Activated CD4-positive, CD25-positive, alpha-beta regulatory T cell (primary cell): ENCODE data around the gene HYLS1.
"Not testable (repeated sequence)": the region's sequence is repeated elsewhere in the genome, so short reads cannot be mapped to it uniquely, and the experiment has no call there.

ENCODE experiments used
- DNase-seq, 4 experiments: peaks; one replicate each; lab custom pipeline; 2025; lab: John Stamatoyannopoulos, UW

HYLS1 gene

DNA sequence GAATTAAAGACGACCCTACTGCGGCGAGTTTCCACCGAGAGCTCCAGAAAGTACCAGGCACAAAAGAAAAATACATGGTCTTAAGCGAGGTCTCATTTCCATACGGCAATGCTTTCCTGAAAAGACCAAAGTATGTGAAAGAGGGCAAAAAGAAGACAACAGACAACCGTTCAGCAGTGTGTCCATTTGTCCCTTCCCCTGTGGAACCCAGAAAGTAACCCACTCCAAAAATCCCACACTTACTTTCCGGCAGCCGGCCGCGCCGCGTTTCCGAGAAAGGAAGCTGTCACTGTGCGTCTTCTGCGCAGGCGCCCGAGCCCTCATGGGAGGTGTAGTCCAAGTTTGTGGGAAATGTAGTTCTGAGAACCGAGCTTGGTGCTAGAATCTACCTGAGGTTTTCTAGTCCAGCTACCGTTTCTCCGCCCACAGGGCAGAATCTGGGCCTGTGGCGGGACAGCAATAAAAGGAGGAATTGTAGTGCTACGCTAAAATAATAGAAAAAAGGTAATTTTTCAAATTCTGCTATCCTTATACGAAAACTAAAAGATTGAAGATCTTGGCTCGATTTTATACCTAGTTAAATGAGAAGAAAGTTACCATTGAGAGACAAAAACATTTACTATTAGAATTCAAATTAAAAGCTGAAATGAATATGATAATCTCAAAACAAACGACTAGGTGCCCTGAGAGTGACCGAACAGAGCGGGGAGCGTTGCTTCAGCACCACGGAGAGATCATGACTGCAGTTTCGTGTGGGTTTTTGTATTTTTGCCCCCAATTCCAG is 15.7 kb downstream of the HYLS1 start, which contains the start of gene PUS3:
TSS of gene PUS3 (minus strand) at position 280 of the 784 bp plus-strand sequence. CDS start 6,922 bp downstream, outside the sequence.
- DNase-seq, result peak; percentile 65 to 78 (median 74)

DNA sequence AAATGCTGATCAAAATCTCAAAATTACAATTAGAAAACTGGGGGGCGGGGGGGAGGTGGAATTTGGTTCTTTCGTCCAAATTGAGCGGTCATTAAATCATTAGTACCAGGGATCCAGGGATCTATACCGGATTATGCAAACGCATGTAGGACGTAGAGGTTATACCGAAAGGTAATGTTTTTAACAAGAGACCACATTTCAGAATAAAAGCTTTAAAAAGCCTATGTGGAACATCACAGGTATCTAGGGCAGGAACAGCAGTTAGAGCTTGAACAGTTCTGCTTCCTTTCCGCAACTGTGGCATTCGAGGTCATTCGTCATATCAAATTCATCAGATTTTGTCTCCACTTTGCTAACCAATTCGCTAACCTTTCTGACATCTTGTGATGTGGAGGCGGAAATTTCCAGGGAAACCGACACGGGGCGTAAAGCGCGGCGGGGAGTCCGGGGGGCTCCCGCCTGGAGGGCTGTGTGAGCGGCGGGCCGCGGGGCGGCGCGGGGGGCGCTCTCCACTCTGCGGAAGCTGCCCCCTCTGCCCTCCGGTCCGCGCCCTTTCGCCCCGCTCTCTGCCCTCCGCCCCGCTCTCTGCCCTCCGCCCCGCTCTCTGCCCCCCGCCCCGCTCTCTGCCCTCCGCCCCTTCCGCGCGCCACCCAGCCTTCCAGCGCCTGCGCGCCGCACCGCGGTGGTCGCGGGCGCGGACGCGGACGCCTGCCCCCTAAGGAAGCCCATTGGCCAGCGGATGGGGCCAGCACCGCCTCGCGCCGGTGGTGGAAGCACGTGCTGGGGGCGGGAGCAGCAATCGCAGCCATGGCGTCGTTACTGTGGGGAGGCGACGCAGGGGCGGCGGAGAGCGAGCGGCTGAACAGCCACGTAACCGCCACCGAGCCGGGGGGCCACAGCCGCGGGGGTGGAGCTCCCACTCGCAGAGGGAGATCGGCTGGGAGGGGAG is 16.5 kb downstream of the HYLS1 start, which contains the start of gene DDX25:
TSS of gene DDX25 (plus strand) at position 798 of the 949 bp plus-strand sequence. CDS start at position 808, 10 bp downstream.
- DNase-seq, result no peak

DNA sequence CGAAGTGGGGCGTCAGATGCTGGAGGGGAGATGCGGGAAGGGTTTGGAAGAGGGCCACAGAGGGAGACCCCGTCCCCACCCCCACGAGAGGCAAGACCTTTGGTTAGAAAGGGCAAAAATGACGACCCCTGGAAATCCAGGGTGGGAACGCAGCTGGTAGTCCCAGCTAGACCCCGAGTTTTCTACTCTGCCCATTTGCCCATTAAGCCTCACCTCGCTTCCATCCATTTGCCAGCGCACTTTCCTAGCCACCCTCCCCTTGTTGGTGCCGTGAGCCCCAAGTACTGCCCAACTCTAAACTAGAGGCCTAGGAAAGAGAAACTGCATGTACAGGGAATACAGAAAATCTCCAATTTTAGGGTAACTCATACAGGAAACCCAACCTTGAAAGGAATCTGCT is 17.2 kb downstream of the HYLS1 start:
- DNase-seq, result no peak

DNA sequence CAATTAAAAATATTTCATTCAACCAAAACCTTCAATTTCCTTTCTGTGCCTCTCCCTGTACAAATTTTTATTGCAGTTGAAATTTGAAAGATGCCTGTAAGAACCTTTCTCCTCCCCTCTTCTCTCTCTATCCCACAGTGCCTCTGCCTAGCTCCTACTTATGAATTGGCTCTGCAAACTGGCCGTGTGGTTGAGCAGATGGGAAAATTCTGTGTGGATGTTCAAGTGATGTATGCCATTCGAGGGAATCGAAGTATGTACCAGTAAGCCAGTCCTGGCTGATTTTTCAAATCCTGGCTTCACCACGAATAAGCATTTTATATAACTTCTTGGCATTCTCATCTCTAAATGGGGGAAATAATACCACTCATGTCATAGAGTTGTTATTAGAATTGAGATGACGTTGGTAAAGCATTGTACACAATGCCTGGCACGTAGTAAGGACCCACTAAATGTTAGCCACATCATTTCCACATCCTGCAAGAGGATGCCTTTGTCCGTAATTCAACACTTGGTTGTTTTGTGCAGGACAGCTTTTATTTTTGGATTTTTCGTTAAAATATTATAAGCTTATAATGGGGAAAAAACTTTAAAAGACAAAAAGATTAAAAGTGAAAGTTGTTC is 22.9 kb downstream of the HYLS1 start:
- DNase-seq, result no peak

DNA sequence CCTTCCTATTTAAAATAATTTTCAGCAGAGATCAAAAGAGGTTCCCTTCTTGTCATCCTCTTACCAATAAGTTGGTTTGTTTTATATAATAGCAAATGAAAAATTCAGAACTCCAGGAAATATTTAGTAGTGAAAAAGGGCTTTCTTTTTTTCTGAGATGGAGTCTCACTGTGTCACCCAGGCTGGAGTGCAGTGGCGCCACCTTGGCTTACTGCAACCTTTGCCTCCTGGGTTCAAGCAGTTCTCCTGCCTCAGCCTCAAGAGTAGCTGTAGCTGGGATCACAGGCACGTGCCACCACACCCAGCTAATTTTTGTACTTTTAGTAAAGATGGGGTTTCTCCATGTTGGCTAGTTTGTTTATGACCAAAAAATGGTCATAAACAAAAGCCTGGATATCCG is 27.1 kb downstream of the HYLS1 start:
- not testable (repeated sequence) for DNase-seq

DNA sequence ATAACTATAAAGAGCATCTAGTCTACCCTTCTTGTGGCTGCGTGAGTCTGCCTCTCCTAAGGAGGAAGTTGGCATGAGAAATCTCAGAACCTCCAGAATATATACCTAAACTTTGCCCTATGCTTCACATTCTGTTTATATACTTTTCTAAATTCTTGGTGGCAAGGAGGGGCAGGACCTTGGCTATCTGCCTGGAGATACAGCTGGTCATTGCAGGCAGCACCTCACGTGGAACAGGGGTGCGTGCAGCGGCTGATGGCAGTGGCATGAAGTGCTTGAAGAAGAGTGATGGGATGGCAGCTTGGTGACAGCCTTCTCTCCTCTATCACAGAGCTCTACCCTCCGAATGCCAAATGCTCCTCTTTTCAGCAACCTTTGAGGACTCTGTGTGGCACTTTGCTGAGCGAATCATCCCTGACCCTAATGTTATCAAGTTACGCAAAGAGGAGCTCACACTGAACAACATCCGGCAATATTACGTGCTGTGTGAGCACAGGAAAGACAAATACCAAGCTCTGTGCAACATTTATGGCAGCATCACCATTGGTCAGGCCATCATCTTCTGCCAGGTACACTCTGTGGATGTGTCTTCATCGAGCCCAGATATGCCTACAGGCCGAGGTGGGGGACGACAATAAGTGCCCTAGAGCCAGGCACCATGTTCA is 29.3 kb downstream of the HYLS1 start:
- DNase-seq, result no peak

DNA sequence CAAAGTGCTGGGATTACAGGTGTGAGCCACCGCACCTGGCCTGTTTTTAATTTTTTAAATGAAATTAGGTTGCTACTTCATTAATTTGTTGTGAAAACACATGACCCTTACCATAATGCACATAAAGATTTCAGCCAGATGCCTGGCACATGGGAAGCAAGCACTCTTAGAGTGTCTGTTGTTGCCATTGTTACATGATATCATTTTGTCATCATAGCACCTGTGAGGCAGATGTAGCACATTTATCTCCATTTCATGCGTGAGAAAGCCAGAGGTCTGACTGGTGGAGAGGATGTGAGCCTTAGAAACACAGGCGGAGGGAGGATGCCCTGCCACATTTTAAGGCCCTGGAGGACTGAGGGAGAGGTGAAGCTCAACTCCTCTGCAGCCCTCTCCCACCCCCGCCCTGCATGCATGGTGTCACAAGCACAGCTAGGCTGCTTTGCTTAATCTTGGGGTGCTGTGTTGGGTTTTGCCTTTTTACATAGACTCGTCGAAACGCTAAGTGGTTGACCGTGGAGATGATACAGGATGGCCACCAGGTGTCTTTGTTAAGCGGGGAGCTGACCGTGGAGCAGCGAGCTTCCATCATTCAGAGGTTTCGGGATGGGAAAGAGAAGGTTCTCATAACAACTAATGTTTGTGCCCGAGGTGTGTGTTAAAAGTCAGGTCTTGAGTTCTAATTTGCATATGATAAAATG is 30.8 kb downstream of the HYLS1 start:
- DNase-seq, result no peak

DNA sequence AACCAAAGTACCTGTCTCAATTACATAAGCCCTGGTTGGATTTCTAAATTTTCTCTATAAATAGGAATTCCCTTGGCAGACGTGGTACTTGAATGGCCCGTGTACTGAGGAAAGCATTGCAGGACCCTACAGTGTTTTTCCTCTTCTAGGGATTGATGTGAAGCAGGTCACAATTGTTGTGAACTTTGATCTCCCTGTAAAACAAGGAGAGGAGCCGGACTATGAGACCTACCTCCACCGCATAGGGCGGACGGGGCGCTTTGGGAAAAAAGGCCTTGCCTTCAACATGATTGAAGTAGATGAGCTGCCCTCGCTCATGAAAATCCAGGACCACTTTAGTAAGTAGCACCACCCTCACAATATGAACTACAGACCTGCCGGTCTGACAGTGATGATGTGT is 33.6 kb downstream of the HYLS1 start:
- DNase-seq, result no peak

DNA sequence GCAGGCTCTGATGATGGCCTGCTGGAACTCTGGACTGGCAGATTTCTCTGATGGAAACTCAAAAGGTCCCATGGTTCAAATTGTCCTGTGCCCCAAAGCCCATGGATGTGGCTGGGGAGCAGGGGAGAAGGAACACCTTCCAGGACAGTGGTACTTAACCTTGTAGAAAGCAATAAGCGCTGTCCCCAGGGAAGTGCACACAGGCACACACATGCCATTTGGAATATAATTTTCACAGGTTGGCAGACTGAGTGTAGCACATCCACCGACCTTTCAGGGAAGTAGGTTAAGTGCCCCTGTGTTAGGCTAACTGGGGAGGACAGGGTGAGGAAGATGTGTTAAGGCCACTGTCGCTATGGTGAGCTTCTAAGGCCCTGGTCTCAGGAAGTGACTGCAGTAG is 34.7 kb downstream of the HYLS1 start:
- DNase-seq, result no peak

DNA sequence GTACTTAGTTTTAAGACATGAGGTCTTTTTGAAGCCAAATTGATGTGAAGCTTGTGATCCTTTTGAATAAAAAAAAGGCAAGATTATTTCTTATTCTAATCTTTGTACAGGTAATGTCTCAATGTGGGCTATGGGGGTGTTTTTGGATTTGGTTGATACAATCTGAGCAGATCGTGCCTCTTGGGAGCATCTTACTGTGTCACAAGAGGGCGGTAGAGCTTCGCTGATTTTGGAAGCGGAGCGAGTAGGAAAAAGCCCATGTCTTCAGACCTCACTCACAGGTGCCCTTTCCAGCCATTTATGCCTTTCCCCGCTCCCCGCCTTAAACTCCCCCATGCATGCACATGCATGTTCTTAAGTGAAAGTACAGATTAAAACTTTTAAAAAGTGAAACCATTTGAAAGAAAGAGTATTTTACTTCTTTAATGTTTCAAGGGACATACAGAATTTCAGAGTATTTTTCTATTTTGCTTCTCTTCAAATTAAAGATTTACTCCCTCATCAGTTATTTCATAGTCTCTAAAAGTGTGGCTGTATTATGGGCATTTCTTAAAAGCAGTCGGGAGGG is 35.6 kb downstream of the HYLS1 start:
- peak in 2 of 4 experiments; percentile 10 to 13 for DNase-seq

DNA sequence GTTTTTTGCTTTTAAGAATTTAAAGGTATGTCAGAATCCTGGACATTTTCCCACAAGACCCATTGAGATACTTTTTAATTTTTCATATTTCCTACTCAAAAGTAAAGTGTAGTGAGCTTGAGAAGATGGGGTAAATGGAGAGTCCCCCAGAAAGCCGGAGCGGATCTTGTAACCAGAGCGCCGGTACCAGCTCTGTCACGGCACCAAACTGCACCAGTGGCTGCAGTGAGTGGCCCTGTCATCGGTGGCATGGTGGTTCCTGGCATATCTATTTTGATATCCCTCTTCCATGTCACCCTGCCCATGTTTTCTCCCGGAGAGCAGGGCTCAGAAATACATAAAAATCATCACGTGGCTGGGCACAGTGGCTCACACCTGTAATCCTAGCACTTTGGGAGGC is 36.2 kb downstream of the HYLS1 start:
- DNase-seq, result no peak

DNA sequence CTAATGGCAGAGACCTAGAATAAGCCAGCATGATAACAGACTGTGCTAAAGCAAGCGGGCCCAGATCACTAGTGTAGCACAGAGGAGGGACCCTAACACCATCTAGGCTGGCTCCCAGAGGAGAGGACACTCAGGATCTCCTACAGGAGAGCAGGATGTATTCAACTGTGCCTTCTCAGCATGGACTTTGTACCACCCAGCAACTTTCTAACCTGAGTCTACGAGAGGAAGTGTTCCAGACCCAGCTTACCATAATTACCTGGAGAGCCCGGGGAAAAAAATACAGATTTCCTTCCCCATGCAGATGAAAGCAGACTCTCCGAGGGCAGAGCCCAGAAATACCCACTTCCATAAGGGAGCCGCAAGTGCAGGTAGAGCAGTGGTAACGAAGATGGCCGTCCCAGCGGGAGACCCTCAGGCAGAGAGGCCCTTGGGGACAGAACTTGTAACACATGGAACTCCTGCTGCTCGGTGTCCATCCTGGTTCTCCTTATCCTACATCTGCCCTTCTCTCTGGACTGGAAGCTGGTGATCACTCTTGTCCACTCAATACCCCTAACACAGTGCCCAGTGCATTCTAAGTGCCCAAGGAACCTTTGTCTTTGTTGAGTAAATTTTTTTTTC is 37.0 kb downstream of the HYLS1 start:
- DNase-seq, result no peak

DNA sequence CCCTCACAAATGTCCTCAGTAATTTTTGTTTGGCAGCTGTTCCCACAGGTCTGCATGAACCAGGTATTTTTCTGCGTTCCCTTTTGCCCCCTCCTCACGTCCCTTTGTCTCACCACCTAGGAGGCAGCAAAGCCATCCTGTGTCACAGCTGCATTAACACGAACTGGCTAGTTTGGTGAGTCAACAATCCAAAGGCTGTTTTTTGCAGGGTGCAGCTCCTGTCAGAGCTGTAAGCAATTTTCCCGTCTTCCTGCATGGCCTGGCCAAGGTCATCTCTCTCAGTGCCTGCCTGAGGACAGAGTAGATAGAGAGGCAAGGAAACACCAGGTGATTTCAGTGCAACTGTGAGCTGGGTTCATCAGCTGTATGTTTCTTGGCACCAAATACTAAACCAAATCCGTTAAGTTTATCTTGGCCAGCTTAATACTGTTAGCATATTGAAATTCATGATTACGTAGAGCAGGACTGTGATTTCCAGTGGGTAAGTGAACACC is 37.8 kb downstream of the HYLS1 start:
- DNase-seq, result no peak

DNA sequence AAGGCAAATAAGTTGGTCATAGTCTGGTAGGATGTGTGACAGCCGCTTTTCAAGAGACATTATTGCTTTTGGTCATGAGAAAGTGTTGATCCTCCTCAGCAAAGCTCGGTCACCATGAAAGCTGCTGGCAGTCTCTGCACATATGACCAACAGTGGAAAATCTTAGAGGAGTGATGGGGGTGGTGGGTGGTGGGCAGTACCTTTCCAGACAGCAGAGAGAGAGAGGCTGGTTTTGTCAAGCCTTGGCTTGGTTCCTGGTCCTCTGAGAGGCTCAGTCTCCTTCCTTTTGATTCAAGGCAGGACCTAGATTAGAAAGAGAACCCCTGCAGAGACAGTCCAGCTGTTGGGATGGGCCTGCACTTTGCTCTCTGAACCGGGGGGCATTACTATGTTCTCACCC is 38.3 kb downstream of the HYLS1 start:
- DNase-seq, result no peak

DNA sequence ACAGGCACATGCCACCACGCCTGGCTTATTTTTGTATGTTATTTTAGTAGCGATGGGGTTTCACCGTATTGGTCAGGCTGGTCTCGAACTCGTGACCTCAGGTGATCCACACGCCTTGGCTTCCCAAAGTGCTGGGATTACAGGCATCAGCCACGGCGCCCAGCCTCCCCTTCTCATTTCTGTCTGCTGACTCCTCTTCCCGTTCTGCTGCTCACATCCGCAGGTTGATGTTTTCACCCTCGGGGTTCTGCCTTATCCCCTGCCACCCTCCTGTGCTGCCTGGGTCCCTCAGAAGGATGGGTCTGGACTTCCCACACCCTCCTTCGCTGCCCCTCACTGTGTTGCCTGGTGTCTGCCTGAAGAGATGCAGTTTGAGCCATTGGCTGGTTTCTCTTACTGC is 39.2 kb downstream of the HYLS1 start:
- no peak for DNase-seq

DNA sequence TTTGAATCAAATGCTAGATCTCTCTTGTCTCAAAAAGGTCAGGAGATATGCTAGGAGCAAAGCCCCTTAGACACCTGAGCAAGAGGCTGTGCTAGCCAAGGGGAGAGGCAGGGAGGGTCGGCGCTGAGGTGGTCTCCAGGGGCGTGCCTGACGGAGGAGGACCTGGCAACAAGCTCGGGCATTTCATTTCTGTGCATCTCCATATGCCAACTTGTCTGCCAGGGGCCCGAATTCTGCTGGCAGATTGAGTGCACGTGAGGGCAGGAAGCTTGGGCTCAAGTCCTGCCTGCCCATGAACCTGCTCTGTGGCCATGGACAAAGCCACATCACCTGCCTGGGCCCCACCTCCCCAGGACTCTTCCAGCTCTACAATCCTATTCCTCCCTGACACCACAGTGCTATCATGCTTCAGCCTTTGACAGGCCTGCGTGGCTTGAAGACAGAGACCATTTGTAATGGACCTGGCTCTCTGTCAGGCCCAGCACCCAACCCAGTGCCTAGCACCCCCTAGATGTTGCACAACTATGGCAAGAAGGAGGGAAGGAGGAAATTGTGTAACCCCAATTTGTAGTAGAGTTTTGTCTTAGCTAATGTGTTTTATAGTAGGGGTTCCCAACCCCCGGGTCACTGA is 42.1 kb downstream of the HYLS1 start:
- no peak for DNase-seq

DNA sequence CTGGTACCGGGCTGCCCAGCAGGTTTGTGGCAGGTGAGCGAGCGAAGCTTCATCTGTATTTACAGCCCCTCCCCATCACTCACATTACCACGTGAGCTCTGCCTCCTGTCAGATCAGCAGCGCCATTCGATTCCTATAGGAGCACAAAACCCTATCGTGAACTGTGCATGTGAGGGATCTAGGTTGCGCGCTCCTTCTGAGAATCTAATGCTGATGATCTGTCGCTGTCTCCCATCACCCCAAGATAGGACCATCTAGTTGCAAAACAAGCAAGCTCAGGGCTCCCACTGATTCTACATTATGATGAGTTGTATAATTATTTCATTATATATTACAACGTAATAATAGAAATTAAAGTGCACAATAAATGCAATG is 42.6 kb downstream of the HYLS1 start:
- no peak for DNase-seq

DNA sequence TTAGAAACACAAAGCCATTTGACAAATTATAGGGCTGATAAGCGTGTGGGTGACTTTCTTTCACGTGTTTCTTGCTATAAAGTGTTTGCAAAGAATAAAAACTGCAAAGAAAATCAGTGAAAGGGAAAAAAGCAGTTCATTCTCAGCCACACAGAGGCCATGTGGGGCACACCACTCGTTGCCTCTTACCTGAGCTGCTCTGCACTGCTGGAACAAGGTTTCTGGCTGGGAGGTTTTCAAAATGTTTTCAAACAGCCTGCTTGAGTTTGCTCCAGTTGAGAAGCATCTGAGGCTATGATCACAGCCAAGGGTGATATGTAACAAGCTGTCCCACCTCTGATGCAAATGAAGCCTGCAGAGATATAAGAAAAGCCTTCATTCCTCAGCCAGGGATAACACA is 43.6 kb downstream of the HYLS1 start:
- DNase-seq, result no peak

DNA sequence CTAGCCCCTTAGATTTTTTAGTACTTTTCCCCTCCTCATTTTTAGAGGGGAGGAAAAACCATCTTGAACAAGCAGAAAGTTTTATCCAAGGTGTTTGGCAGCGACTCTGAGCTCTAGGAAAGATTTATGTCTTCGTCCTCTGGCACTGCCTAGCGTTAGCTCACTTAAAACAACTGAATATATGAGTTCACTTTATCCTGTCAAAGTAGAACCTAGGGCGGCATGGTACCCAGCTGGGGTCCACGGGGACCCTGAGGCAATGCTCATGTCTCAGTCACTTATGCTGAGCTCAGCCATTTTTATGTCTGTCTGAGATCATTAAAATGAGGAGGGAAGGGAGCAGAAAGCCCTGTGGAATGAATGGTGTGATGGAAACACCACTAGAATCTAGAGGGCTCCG is 44.2 kb downstream of the HYLS1 start:
- DNase-seq, result no peak

DNA sequence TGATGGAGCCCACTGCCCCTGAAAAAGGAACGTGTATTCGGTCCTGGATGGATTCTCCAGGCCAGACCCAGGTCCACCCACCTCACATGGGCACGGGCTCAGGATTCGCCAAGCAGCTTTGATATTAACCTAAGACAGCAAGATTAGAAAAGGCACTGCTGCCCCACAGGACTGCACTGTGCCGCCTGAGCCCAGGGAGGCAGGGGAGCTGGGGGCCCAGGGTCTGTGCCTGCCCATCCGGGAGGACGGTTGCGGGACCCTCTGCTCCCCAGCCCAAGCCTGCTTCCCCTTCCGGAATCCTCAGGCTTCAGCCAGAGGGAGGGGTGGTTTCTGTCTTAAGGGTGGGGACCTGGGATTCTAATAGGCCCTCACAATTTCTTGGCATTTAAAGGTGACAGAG is 44.8 kb downstream of the HYLS1 start:
- DNase-seq, result no peak
